Tibial nerve (tissue), 4 donors: ENCODE results near the gene ASXL2.

Experiments used
- EP300 ChIP-seq, 2 donors: sonication (generic); formaldehyde crosslinking; IDR thresholded peaks; one replicate each; pipeline ENCODE4 v1.6.1; 2017; ENCODE audit warnings: antibody characterized with exemption in 2 of 2, mild to moderate bottlenecking in 1 of 2
- POLR2A ChIP-seq, 2 donors: fragments of 450-650 bp; IDR thresholded peaks; one replicate each; pipeline ENCODE4 v1.6.1; 2017; ENCODE audit warnings: antibody characterized with exemption in 2 of 2, mild to moderate bottlenecking in 2 of 2, moderate library complexity in 2 of 2
- TF ChIP-seq, protein P1 (sequence below), 5 experiments: fragments of 200-600 bp in 3 of 5; fragments of 450-650 bp in 2 of 5; sonication (generic) in 3 of 5; IDR thresholded peaks; one replicate each; pipeline ENCODE4 v1.5.1; 2016 to 2019; ENCODE audit warnings: antibody characterized with exemption in 5 of 5, mild to moderate bottlenecking in 3 of 5, moderate library complexity in 2 of 5

DNA sequence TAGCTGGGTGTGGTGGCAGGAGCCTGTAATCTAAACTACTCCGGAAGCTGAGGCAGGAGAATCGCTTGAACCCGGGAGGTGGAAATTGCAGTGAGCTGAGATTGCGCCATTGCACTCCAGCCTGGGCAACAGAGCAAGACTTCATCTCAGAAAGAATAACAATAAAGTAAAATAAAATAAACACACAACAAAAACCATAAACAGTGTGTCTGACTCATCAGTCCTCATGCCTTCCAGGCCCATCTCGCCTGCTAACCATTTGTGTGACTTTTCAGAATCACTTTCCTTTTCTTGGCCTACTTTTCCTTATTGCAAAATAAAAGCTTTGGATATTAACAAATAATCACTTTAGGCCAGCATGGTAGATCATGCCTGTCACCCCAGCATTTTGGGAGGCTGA, 42.0 kb upstream of the ASXL2 start:
- TF ChIP-seq EP300 (IDR thresholded peaks at IDR 0.05), result no peak
- TF ChIP-seq, protein P1, sequence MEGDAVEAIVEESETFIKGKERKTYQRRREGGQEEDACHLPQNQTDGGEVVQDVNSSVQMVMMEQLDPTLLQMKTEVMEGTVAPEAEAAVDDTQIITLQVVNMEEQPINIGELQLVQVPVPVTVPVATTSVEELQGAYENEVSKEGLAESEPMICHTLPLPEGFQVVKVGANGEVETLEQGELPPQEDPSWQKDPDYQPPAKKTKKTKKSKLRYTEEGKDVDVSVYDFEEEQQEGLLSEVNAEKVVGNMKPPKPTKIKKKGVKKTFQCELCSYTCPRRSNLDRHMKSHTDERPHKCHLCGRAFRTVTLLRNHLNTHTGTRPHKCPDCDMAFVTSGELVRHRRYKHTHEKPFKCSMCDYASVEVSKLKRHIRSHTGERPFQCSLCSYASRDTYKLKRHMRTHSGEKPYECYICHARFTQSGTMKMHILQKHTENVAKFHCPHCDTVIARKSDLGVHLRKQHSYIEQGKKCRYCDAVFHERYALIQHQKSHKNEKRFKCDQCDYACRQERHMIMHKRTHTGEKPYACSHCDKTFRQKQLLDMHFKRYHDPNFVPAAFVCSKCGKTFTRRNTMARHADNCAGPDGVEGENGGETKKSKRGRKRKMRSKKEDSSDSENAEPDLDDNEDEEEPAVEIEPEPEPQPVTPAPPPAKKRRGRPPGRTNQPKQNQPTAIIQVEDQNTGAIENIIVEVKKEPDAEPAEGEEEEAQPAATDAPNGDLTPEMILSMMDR (IDR thresholded peaks at IDR 0.05), result no peak
- no peak for TF ChIP-seq POLR2A (IDR thresholded peaks at IDR 0.05)
